ENCODE data around the gene CLCNKB.

Gene CLCNKB

GRCh38 chr1:16092097-16092922 is 48.7 kb downstream of the CLCNKB start:
- Histone ChIP-seq H3K9ac (ENCODE audit: low read length) (no peak overlapping the region), H3K9me3 (ENCODE audit: control insufficient read depth, low read length) (no peaks in the 10 kb centered on the region), H3K27me3 (replicated peaks; ENCODE audit: control insufficient read depth, insufficient read depth, low read length) (peaks cover 38% of the 10 kb centered on the region), H3K4me1 (ENCODE audit: control insufficient read depth, insufficient read depth, low read length) (no peaks in the 10 kb centered on the region), H3K4me3 (ENCODE audit: low read length) (no peak overlapping the region), H3K36me3 (ENCODE audit: control insufficient read depth, insufficient read depth, low read length, severe bottlenecking) (no peaks in the 10 kb centered on the region)
- DNase-seq (ENCODE audit: low read depth) = no peak

GRCh38 chr1:16092923-16093511 is 49.4 kb downstream of the CLCNKB start:
- Histone ChIP-seq H3K4me3 (ENCODE audit: low read length) (no peak overlapping the region), H3K4me1 (ENCODE audit: control insufficient read depth, insufficient read depth, low read length) (no peaks in the 10 kb centered on the region), H3K9ac (ENCODE audit: low read length) (no peak overlapping the region), H3K36me3 (ENCODE audit: control insufficient read depth, insufficient read depth, low read length, severe bottlenecking) (no peaks in the 10 kb centered on the region), H3K27me3 (replicated peaks; ENCODE audit: control insufficient read depth, insufficient read depth, low read length) (peaks cover 38% of the 10 kb centered on the region), H3K9me3 (ENCODE audit: control insufficient read depth, low read length) (no peaks in the 10 kb centered on the region)
- no peak for DNase-seq (ENCODE audit: low read depth)

GRCh38 chr1:16093611-16094010 is 50.0 kb downstream of the CLCNKB start:
- DNase-seq (ENCODE audit: low read depth) = no peak
- Histone ChIP-seq H3K9me3 (ENCODE audit: control insufficient read depth, low read length) (no peaks in the 10 kb centered on the region), H3K4me1 (ENCODE audit: control insufficient read depth, insufficient read depth, low read length) (no peaks in the 10 kb centered on the region), H3K4me3 (ENCODE audit: low read length) (no peak overlapping the region), H3K9ac (ENCODE audit: low read length) (no peak overlapping the region), H3K27me3 (replicated peaks; ENCODE audit: control insufficient read depth, insufficient read depth, low read length) (peaks cover 38% of the 10 kb centered on the region), H3K36me3 (ENCODE audit: control insufficient read depth, insufficient read depth, low read length, severe bottlenecking) (no peaks in the 10 kb centered on the region)

GRCh38 chr1:16094453-16095158 is 51.0 kb downstream of the CLCNKB start:
- Histone ChIP-seq H3K9ac (ENCODE audit: low read length) (no peak overlapping the region), H3K36me3 (ENCODE audit: control insufficient read depth, insufficient read depth, low read length, severe bottlenecking) (no peaks in the 10 kb centered on the region), H3K27me3 (replicated peaks; ENCODE audit: control insufficient read depth, insufficient read depth, low read length) (peaks cover 38% of the 10 kb centered on the region), H3K4me3 (ENCODE audit: low read length) (no peak overlapping the region), H3K9me3 (ENCODE audit: control insufficient read depth, low read length) (peaks cover 4% of the 10 kb centered on the region), H3K4me1 (ENCODE audit: control insufficient read depth, insufficient read depth, low read length) (no peaks in the 10 kb centered on the region)
- no peak for DNase-seq (ENCODE audit: low read depth)

- DNase-seq (ENCODE audit: low read depth) = no peak
- Histone ChIP-seq H3K9me3 (ENCODE audit: control insufficient read depth, low read length) (peaks cover 4% of the 10 kb centered on the region), H3K4me1 (ENCODE audit: control insufficient read depth, insufficient read depth, low read length) (no peaks in the 10 kb centered on the region), H3K27me3 (replicated peaks; ENCODE audit: control insufficient read depth, insufficient read depth, low read length) (peaks cover 34% of the 10 kb centered on the region), H3K4me3 (ENCODE audit: low read length) (no peak overlapping the region), H3K36me3 (ENCODE audit: control insufficient read depth, insufficient read depth, low read length, severe bottlenecking) (no peaks in the 10 kb centered on the region), H3K9ac (ENCODE audit: low read length) (no peak overlapping the region)
Measured at GRCh38 chr1:16095447-16095846, 51.9 kb downstream of the CLCNKB start.

- Histone ChIP-seq H3K4me1 (ENCODE audit: control insufficient read depth, insufficient read depth, low read length) (no peaks in the 10 kb centered on the region), H3K9ac (ENCODE audit: low read length) (no peak overlapping the region), H3K27me3 (replicated peaks; ENCODE audit: control insufficient read depth, insufficient read depth, low read length) (peaks cover 30% of the 10 kb centered on the region), H3K9me3 (ENCODE audit: control insufficient read depth, low read length) (peaks cover 9% of the 10 kb centered on the region), H3K4me3 (ENCODE audit: low read length) (no peak overlapping the region), H3K36me3 (ENCODE audit: control insufficient read depth, insufficient read depth, low read length, severe bottlenecking) (no peaks in the 10 kb centered on the region)
- no peak for DNase-seq (ENCODE audit: low read depth)
Measured at GRCh38 chr1:16099412-16099811, 55.8 kb downstream of the CLCNKB start.

GRCh38 chr1:16101623-16102022 is 58.0 kb downstream of the CLCNKB start:
- Histone ChIP-seq H3K4me3 (ENCODE audit: low read length) (no peak overlapping the region), H3K36me3 (ENCODE audit: control insufficient read depth, insufficient read depth, low read length, severe bottlenecking) (no peaks in the 10 kb centered on the region), H3K9ac (ENCODE audit: low read length) (no peak overlapping the region), H3K4me1 (ENCODE audit: control insufficient read depth, insufficient read depth, low read length) (no peaks in the 10 kb centered on the region), H3K27me3 (replicated peaks; ENCODE audit: control insufficient read depth, insufficient read depth, low read length) (peaks cover 24% of the 10 kb centered on the region), H3K9me3 (ENCODE audit: control insufficient read depth, low read length) (peaks cover 9% of the 10 kb centered on the region)
- DNase-seq (ENCODE audit: low read depth) = no peak
